ENCODE data around the gene DNM2.

GRCh38 chr19:10788146-10788545, 70.3 kb downstream of the DNM2 start:
- TF ChIP-seq TARDBP (IDR thresholded peaks at IDR 0.05) (no peak), SUZ12 (IDR thresholded peaks at IDR 0.05) (no peak), HDGF (IDR thresholded peaks at IDR 0.05; ENCODE audit: borderline replicate concordance) (no peak), ELF4 (IDR thresholded peaks at IDR 0.05) (no peak), SP1 (IDR thresholded peaks at IDR 0.05) (no peak)

Data from HEK293T (cell line).